Right cardiac atrium (tissue), 5 donors: ENCODE results near the gene PRR36. TPM values are rescaled to one million over a fixed set of nuclear protein-coding genes. Genes with fewer than 3 reads are reported as not detected.

Experiments used
- polyA plus RNA-seq: library from polyadenylated mRNA; stranded (reverse); fragments of 200-250 nt; gene quantifications from one replicate; pipeline ENCODE4 v1.2.3, GENCODE V29; 2013
- total RNA-seq, 4 donors: library from RNA; stranded (reverse); fragmentation: NEBNext Ultra II Directional; extraction: Animal tissue kit (Norgen Biotek cat#: 25700); gene quantifications; one replicate each; pipeline ENCODE4 v1.2.1, GENCODE V29; 2021
- donor health status: healthy with polysubstance abuse.
- donor health status: DM: no; HTN: yes; CAD: no.
- donor health status: DM: no; HTN: no; CAD: no.
- donor health status: DM: no; HTN: yes; CAD: no; lungs with severe emphysema.
- donor health status: DM: yes; HTN: yes; CAD: no.

Gene PRR36
- total and polyA plus RNA-seq, 5 donors = 0.11 to 0.34 (median 0.29) TPM; not detected in 2

Other genes starting within 250 kb of the PRR36 start
- gene XAB2, start 244.8 kb downstream of the PRR36 start, total RNA-seq = 10 to 100 TPM; 18.9 to 27.3 (median 26.0) TPM
- 19.0 TPM for gene XAB2, start 244.8 kb downstream of the PRR36 start, polyA plus RNA-seq
- 100 to 1,000 TPM; 136 to 194 (median 167) TPM for gene PET100, start 244.6 kb downstream of the PRR36 start, total RNA-seq
- 191 TPM for gene PET100, start 244.6 kb downstream of the PRR36 start, polyA plus RNA-seq
- gene PCP2, start 240.7 kb downstream of the PRR36 start, total RNA-seq = not detected
- 0.34 TPM for gene PCP2, start 240.7 kb downstream of the PRR36 start, polyA plus RNA-seq
- 10 to 100 TPM in 1 of 4 donors, 1 to 10 TPM in 3; 6.8 to 12.1 (median 9.2) TPM for gene STXBP2, start 237.3 kb downstream of the PRR36 start, total RNA-seq
- 5.0 TPM for gene STXBP2, start 237.3 kb downstream of the PRR36 start, polyA plus RNA-seq
- 1 to 10 TPM in 1 of 4 donors, under 1 TPM in 2, not detected in 1; 0.49 to 1.7 (median 0.78) TPM for gene RETN, start 205.3 kb downstream of the PRR36 start, total RNA-seq
- gene RETN, start 205.3 kb downstream of the PRR36 start, polyA plus RNA-seq = 7.2 TPM
- gene MCEMP1, start 197.3 kb downstream of the PRR36 start, total RNA-seq = under 1 TPM; 0.17 to 0.85 (median 0.47) TPM
- 0.50 TPM for gene MCEMP1, start 197.3 kb downstream of the PRR36 start, polyA plus RNA-seq
- 100 to 1,000 TPM in 1 of 4 donors, 10 to 100 TPM in 3; 94.8 to 121 (median 97.1) TPM for gene TRAPPC5, start 193.6 kb downstream of the PRR36 start, total RNA-seq
- gene TRAPPC5, start 193.6 kb downstream of the PRR36 start, polyA plus RNA-seq = 93.4 TPM
- gene FCER2, start 172.3 kb downstream of the PRR36 start, total RNA-seq = not detected
- gene FCER2, start 172.3 kb downstream of the PRR36 start, polyA plus RNA-seq = 0.09 TPM
- gene CLEC4G, start 142.3 kb downstream of the PRR36 start, total RNA-seq = 1 to 10 TPM in 2 of 4 donors, under 1 TPM in 2; 0.54 to 1.6 (median 1.1) TPM
- 0.32 TPM for gene CLEC4G, start 142.3 kb downstream of the PRR36 start, polyA plus RNA-seq
- gene CD209, start 126.9 kb downstream of the PRR36 start, total RNA-seq = 10 to 100 TPM in 1 of 4 donors, 1 to 10 TPM in 3; 3.7 to 10.7 (median 9.1) TPM
- 0.68 TPM for gene CD209, start 126.9 kb downstream of the PRR36 start, polyA plus RNA-seq
- gene CLEC4M, start 111.1 kb downstream of the PRR36 start, total RNA-seq = not detected
- not detected for gene CLEC4M, start 111.1 kb downstream of the PRR36 start, polyA plus RNA-seq
- gene EVI5L, start 44.2 kb downstream of the PRR36 start, total RNA-seq = 10 to 100 TPM; 17.7 to 20.5 (median 18.6) TPM
- gene EVI5L, start 44.2 kb downstream of the PRR36 start, polyA plus RNA-seq = 22.2 TPM
- gene LRRC8E, start 14.1 kb upstream of the PRR36 start, total RNA-seq = 1 to 10 TPM in 2 of 4 donors, under 1 TPM in 2; 0.93 to 1.2 (median 0.97) TPM
- gene LRRC8E, start 14.1 kb upstream of the PRR36 start, polyA plus RNA-seq = 0.36 TPM
- 10 to 100 TPM; 23.2 to 32.6 (median 28.5) TPM for gene MAP2K7, start 29.5 kb upstream of the PRR36 start, total RNA-seq
- gene MAP2K7, start 29.5 kb upstream of the PRR36 start, polyA plus RNA-seq = 26.9 TPM
- 10 to 100 TPM in 3 of 4 donors, 1 to 10 TPM in 1; 8.0 to 17.6 (median 14.5) TPM for gene TGFBR3L, start 40.4 kb upstream of the PRR36 start, total RNA-seq
- 2.4 TPM for gene TGFBR3L, start 40.4 kb upstream of the PRR36 start, polyA plus RNA-seq
- gene SNAPC2, start 45.9 kb upstream of the PRR36 start, total RNA-seq = 10 to 100 TPM in 3 of 4 donors, 1 to 10 TPM in 1; 9.6 to 14.4 (median 11.0) TPM
- 12.2 TPM for gene SNAPC2, start 45.9 kb upstream of the PRR36 start, polyA plus RNA-seq
- gene CTXN1, start 51.7 kb upstream of the PRR36 start, total RNA-seq = under 1 TPM in 2 of 4 donors, not detected in 2; 0.24 to 0.34 TPM
- gene CTXN1, start 51.7 kb upstream of the PRR36 start, polyA plus RNA-seq = 0.16 TPM
- gene TIMM44, start 69.3 kb upstream of the PRR36 start, total RNA-seq = 10 to 100 TPM; 51.1 to 88.9 (median 64.0) TPM
- gene TIMM44, start 69.3 kb upstream of the PRR36 start, polyA plus RNA-seq = 64.6 TPM
- gene ELAVL1, start 131.3 kb upstream of the PRR36 start, total RNA-seq = 10 to 100 TPM; 55.4 to 67.5 (median 64.6) TPM
- 28.4 TPM for gene ELAVL1, start 131.3 kb upstream of the PRR36 start, polyA plus RNA-seq
- not detected for gene CCL25, start 178.4 kb upstream of the PRR36 start, total RNA-seq
- gene CCL25, start 178.4 kb upstream of the PRR36 start, polyA plus RNA-seq = not detected